HG03108 (cell line): ENCODE measurements around the gene IMMP2L.

Experiments used
- ATAC-seq: cut with Tn5 transposase; IDR thresholded peaks from one replicate; pipeline ENCODE4 v1.9.1; 2021; ENCODE audit warnings: moderate library complexity; ENCODE audit not compliant: unreplicated experiment

The IMMP2L gene

DNA sequence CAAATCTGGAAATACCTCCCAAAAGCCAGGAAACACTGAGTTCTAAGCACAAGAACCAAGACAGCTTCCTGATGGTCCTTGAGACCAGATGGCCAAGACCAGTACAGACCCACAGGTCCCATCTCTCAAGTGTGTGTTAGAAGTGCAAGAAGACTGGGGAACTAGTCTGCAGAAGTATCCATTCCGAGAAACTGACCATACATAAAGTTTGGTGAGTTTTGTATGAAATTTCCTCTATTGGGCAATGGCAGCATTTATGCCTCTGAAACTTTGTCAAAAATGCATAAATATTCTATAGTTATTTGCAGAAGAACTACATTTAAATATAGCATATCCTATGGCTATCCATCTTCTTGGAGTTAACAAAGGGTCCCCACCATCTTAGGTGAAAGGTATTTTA lies 333.9 kb downstream of the IMMP2L start:
- no peak for ATAC-seq

DNA sequence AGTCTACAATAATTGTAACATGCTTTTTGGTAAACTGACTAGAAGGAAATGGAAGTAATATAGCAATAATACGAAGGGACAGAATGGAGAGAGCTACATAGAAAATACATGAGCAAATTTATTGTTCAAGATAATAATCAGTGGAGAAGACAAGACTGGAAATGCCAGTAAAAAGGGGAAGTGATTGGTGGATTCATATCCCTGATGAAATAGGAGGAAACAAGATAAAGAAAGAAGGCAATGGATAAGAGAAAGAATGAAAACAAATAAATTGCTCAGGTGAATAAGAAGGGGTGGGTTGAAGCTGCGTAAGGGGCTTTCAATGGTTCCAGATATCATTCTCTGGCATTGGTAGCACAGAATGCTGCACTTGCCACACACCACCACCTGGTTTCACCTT lies 335.5 kb downstream of the IMMP2L start:
- ATAC-seq: no peak

DNA sequence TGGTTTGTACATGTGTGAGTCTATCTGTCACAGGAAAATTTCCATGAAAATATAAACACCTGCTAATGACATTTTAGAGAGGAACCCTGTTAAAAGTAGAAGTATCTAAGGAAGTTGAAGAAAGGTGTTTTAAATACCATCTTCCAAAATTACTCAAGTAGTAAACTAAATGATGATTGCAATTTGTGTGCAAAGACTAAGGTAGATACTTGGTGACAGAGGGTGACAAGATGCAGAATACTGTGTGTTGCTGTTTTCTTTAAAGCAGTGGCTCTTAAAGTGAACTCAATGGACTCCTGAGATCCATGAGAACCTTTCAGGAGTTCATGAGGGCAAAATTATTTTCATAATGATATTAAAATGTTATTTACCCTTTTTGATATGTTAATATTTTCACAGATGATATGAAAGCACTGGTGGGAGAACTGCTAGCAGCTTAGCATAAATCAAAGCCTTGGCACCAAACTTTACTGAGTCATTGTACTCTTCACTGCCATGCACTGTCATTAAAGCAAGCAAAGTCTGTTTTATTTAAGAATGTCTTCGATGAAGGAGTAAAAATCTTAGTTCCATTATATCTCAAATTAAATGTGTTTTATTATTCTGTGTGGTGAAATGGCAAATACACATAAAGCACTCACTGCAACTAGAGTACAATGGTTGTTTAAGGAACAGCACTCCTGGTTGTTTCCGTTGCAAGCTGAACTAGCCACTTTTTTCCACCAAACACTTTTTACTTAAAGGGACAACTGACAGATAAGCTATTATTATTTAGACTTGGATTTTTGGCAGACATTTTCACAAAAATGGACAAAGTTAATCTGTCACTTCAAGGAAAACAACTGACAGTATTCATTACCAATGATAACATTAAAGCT lies 337.7 kb downstream of the IMMP2L start:
- no peak for ATAC-seq

DNA sequence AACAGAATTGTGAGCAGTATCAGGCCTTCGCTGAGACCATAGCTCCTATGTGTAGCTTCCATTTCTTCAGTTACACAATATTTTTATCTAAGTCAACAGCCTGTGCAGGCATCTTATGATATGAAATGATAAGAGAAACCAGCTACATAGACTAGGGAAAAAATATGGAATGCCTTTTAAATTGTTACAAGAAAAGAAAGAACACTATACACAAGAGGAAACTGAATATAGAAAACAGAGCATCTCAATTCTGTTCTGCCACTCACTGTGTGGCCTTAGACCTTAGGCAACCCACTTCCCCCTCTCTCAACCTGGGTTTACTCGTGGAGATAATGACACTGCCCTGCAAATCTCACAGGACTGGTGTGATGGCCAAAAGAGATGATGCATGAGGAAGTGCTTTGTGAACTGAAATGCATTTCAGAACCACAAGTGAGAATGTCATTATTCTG lies 338.5 kb downstream of the IMMP2L start:
- no peak for ATAC-seq

DNA sequence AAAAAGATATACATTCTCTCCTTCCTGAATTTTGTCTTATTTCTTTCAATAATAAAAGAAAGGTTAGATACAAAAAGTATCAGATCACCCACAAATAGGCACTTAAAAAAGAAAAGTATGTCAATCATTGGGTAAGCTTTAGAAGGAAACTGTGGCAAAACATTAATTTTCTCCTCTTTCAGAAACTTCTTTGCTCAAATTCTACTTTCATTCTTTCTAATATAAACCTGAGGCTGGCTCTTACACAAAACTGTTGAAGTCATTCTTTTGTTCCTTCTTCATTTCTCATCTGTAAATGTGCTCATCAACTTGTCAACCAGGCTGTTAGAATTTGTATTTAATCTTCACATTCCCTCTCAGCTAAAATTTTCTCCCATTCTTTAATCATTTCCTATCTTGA lies 346.7 kb downstream of the IMMP2L start:
- no peak for ATAC-seq

DNA sequence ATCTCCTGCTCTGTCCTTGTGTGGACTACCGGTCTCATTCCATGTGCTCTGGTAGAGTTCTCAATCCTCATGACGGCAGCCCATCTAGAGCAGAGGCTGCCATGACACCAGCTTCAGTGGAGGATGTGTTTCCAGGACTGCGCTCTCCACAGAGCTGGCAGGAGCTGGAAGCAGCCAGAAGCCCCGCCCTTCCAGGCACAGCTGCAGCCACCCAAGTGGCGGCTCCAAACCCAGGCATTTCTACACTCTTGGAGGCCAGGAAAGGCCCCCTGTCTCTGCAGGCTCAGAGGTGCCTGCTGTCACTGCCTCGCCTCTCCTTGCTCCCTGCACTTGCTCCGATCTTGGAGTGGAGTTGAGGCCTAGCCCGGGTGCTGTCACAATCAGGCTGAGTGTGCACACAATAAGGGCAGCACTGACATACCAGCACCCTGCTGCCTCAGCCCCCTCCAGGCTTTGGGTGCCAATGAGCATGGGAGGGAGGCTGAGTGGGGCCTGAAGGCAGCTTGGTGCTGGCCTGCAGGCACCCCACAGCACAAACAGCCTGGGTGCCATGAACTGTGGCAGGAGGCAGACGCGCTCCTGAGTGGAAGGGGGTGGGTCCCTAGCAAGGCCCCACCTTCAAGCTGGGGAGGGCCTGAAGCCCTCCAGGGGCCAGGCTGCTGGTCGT lies 349.3 kb downstream of the IMMP2L start:
- no peak for ATAC-seq

DNA sequence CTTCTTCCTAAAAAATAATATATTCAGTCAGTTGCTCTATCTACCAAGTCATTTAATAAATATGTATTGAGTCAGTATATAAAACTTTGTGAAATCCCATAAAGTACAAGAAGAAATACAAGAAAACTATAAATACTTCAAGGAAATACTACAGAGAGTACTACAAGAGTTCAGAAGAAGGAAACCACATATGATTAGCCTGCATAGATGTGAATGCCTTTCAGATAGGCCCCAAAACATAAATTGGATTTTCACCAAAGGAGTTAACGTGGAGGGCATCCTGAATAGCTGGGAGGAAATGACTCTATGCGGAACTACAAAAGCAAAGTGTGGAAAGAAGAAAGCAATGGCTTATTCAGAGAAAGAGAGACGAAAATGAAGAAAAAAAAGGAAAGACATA lies 351.3 kb downstream of the IMMP2L start:
- no peak for ATAC-seq

DNA sequence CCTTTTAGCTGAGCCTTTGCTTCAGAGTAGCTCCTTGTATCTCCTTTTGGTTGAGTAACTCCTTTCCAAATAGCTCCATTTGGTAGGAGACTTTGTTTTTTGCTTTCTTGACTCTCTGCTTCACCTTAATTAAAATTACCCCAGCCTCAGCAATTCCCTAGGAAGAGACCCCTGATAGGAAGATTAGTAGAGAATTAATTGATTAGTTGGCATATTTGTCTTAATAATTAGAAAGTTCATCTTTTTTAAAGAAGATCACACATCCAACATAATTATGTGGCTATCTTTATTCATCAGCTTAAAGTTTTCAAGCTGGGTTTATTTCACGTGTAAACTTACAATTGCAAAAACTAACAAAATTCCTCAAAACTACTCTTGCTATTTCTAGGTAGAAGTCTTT lies 352.2 kb downstream of the IMMP2L start:
- ATAC-seq: no peak

DNA sequence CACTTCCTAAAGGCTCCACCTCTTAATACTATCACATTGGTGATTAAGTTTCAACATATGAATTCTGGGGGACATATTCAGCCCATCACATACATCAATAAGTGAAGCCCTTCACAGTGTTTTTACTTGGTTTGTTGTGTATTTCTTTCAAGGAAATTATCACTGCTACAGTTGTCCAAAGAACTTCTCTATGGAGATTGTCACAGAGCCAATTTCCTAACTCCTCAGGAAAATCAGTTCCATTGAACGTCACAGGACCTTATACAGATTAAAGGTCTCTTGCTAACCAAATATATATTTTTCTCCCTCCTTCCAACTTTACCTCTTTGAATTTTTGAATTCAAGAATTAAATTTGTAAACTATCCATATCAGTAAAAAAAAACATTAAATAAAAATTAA lies 357.0 kb downstream of the IMMP2L start:
- no peak for ATAC-seq

DNA sequence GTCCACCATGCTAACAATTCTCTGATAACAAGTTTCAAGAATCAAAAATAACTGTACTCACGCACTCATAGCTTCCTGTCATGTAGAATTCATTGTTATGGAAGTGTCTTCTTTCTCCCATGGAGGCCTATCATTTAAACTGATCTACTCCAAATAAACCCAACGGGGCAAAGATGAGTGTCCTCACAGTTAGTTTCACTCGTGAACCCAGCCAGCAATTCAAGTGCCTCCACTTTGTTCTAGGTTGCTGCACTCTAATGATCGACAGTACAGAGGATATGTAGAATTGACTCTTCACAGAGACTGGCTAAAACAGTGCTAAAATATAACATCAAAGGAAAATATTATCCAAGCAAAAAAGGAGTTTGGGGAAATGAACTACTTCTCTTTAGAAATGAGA lies 360.0 kb downstream of the IMMP2L start:
- ATAC-seq: no peak

DNA sequence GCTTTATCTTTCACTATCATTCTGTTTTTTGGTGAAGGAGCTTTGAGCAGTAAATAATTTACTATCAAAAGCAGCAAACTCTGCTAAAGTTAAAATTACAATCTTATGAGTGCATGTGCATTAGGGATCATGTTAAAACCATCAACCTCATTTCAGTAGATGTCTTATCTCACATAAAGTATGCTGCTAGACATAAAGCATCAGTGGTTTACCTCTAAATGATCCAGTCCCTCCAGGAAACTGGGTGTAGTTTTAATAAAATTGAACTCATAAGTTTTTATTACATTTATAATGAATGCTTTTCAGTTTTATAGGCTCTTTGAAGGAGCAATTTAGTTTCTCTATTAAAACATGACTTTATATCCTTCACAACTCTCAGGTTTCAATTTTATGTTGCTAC lies 362.6 kb downstream of the IMMP2L start:
- ATAC-seq: no peak

DNA sequence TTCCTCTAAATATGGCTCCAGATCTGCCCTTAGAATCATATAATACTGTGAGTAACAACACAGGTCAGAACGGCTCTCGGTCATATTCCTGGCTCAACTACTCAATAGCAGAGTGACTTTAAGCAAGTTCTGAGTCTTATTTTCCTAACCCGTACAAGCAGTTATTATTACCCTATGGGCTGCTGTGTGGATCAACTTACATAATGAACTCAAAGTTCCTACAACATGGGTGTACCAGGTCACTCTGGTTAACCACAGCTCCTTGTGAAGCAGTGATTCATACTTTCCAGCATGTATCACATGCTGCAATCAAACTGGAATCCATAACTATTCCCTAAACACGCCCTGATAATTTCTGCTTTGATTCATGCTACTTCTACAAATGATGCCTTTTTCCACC lies 364.0 kb downstream of the IMMP2L start:
- no peak for ATAC-seq

DNA sequence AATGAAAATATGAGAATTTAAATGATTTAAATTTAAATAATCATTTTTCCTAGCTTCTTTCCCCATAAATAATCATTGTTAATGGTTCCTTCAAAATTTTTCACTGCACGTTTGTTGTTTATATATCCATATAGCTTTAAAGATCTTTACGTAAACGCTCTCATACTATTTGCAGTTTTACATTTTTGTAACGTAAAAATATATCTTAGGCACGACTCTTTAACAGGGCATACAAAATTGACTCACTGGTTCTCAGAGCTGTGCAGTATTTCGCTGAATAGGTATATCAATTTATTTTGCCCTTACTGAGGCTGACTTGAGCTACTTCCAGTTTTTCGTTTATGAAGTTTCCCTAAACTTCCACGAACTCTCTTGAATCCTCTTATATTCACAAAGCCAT lies 365.6 kb downstream of the IMMP2L start:
- no peak for ATAC-seq

DNA sequence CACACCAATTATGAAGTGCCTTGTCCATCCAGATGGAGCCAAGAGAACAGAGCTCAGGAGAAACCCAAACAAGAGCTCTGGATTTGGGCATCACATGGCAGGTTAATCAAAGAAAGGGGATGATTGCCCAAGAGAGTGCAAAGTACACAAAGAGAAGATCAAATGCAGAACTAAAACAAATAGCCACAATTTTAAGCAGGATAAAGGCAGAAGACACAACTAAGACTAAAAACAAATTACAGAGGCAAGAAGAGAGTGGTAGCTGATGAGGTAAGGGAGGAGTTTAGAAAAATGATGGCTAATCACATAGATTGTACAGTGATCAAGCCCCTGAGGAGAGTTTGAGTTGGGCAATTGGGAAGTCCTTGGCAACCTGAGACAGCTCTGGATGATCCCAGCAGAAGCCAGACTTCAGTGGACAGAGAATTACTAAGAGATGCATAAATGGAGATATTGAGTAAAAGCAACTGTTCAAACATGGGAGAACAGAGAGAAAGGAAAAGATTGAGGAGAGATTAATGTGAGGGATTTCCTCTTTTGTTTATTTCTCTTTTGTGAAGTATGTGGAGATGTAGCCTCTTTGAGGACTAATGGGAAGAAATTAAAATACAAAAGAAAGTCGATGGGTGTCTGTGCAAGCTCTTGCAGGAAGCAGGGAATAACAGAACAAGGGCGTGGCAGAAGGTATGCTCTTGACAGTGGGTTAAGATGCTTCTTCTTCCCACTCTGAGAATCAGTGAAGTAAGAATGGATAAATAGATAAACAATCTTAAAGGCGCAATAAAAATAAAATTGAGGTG lies 369.5 kb downstream of the IMMP2L start:
- ATAC-seq: no peak

DNA sequence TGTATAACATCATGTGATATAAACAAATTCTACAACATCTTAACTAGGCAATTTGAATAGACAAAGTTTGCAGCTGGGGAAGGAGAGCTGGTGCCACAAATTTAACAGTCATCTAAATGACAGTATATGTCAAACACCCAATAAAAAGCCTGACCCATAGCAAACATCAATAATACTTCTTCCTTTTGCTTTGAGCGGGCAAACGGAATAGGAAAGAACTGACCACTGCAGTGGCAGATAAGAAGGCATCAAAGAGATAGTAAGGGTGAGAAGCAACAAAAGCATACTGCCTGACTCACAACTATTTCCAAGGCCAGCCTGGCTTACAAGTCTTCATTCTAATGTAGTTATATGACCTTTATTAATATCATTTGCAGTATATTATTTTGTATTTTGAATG lies 371.5 kb downstream of the IMMP2L start:
- ATAC-seq: no peak

DNA sequence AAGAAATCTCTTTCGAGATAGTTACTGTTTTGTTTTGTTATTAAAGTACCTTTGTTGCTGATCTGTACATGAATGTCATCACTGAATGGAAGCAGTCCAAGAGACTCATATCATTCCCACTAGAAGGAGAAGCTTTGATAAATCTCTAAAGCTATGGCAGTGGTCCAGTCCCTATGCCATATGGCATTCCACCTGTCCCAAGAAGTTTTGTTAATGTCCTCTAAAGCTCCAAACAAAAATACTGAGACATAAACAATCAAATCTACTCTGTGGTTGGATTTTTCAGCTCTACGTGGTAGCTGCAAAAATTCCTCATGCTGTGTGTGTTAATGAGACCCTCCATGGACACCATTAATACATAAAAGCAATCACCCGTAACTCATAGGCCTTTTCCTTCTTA lies 377.3 kb downstream of the IMMP2L start:
- no peak for ATAC-seq

DNA sequence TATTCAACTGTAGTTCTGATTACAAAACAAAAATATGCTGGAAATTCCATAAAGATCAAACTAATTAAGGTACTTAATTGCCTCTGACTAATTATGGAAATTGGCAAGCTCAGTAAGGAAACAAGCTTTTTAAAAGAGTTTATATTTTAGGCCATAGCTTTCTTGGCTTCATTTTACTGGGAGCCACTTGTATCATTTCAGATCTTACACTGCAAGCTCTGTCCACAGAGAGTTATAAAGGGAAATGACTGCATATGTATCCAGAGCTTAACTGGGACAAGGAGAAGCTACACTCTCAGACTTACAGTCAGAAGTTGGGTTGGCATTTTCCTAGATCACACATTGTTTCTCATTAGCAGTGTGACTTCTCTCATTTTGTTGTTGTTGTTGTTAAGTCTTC lies 379.0 kb downstream of the IMMP2L start:
- ATAC-seq: no peak

DNA sequence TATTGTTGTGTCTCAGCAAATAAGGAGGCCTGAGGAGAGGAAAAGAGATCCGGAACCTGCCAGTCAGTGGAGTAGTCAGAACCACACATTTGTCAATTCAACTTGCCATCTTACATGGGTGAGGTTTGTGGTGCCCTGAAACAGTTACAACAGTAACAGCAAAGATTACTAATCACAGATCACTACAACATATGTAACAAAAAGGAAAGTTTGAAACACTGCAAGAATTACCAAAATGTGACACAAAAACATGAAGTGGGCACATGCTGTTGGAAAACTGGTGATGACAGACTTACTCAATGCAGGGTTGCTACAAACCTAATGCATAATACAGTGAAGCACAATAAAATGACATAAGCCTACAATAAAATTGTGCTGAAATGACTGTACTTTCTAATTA lies 382.0 kb downstream of the IMMP2L start:
- ATAC-seq: no peak

DNA sequence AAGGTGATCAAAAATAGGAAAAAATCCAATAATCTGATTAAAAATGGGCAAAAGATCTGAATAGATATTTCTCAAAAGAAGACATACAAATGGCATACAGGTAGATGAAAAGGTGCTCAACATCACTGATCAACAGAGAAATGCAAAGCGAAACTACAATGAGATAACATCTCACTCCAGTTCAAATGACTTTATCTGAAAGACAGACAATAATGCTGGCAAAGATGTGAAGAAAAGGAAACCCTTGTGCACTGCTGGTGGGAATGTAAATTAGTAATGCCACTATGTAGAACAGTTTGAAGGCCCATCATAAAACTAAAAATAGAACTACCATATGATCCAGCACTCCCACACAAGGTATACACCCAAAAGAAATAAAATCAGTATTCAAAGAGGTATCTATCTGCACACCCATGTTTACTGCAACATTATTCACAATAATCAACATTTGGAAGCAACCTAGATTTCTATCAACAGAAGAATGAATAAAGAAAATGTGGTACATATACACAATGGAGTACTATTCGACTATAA lies 386.3 kb downstream of the IMMP2L start:
- no peak for ATAC-seq

DNA sequence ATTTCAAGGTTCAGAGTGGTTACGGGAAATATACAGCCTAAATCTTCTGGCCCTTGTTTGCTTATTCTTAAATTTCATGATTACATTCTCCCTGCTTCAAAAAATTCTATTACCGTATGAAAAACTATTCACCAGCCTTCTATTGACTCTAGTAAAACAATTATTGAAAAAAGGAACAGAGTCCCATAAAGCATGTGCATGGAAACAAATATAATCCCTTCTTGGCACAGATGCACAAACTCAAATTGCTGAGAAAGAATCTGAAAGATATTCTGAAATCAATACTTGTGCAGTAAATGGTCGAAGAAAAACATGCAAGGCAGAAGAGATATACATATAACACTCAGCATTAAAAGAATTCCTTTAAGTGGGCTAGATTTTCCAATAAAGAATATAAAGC lies 387.8 kb downstream of the IMMP2L start:
- no peak for ATAC-seq

DNA sequence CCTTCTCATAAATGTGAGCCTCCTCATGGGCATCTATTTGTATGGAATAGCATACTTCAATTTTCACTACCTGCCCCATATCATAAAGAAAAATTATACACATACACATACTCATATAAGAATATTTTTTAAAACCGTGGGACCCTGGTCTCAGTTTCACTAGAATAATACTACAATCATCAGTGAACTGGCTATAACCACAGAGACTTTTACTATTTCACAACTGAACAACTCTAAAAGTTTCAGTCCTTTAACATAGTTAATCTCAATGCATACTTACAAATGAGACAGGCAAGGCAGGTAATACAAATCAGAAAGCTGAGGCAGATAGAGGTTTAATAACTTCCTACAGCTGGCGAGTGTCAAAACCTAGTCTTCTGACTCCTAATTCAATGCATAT lies 388.3 kb downstream of the IMMP2L start:
- no peak for ATAC-seq
